Astrocyte of the spinal cord (primary cell): ENCODE data around the gene NAGK.
"Not testable (repeated sequence)": the region's sequence is repeated elsewhere in the genome, so short reads cannot be mapped to it uniquely, and the experiment has no call there.

ENCODE experiments used
- DNase-seq: peaks from one replicate; pipeline ENCODE4 v3.0.0; 2011; ENCODE audit warnings: low read depth, low spot score
- H3K4me3 ChIP-seq: 2 replicates; pipeline ENCODE4 v1.5.1; 2011; ENCODE audit warnings: low read depth, mild to moderate bottlenecking, low read length, moderate library complexity
- in situ Hi-C: cut with HindIII; loops from 2 replicates; pipeline ENCODE4 v1.10.0; 2017; ENCODE audit warnings: low sequenced_read_pairs
- TF ChIP-seq, protein P1 (sequence below): IDR thresholded peaks from 2 replicates; pipeline ENCODE4 v1.5.1; 2012; ENCODE audit warnings: low read depth, mild to moderate bottlenecking, low read length, inconsistent platforms

Gene NAGK

DNA sequence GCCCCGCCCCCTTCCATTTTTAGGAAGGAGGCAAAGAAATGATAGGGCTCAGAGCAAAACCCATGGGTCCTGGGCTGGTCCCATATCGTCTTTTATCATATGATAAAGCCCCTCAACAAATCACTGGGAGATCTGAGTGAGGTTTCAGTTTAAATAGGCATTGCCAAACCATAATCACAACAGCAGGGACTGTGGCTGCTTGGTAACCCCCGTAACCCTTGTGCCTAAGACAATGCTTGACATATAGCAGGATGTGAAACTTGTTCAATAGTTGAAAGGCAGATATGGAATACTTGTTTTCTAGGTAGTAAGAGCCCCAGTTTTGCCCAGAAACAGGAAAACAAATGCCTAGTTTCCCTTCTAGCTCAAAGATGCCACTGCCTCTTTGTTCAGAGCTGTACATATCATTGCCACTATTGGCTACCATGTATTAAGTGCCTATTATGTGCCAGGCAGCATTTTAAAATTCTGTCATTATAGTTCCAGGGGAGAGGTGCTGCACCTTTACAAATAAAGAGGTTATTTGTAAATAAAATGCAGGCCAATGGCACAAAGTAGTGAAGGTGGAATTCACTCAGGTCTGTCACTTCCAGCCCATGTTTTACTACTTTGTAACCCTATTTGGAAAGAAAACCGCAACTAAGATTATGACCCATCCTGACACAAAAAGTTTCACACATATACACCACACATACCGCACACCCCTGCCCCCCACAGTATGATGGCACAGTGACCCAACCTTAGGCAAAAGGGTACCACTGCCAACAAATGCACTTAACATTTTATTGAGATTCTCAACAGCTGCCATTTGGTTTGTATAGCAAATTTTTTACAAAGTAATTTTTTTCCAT lies 14.2 kb downstream of the NAGK start:
- in situ Hi-C loops: no loop called here
- no peak for DNase-seq

DNA sequence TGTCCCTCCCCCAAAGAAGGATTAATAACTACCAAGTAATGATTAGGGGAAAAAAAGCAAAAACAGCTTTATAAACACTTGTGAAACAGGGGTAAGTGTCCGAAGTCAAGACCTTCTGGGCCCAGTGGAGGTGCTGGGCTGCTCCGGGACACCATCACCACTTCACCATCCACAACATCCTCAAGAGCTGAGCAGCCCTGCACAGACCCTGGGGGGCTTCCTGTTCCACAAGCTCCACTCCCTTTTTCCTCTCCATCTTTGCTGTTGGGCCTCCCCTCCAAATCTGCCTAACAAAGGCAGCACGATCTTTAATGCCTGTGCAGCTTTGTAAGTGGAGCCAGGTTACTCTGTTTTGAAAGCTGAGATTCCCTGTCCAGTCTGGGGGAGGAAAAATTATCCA lies 14.8 kb downstream of the NAGK start:
- H3K4me3 ChIP-seq, in situ Hi-C loops, DNase-seq: not testable (repeated sequence)

More for the DNA sequence above, 14.2 kb downstream of the NAGK start:
- TF ChIP-seq, protein P1, sequence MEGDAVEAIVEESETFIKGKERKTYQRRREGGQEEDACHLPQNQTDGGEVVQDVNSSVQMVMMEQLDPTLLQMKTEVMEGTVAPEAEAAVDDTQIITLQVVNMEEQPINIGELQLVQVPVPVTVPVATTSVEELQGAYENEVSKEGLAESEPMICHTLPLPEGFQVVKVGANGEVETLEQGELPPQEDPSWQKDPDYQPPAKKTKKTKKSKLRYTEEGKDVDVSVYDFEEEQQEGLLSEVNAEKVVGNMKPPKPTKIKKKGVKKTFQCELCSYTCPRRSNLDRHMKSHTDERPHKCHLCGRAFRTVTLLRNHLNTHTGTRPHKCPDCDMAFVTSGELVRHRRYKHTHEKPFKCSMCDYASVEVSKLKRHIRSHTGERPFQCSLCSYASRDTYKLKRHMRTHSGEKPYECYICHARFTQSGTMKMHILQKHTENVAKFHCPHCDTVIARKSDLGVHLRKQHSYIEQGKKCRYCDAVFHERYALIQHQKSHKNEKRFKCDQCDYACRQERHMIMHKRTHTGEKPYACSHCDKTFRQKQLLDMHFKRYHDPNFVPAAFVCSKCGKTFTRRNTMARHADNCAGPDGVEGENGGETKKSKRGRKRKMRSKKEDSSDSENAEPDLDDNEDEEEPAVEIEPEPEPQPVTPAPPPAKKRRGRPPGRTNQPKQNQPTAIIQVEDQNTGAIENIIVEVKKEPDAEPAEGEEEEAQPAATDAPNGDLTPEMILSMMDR: no peak
- H3K4me3 ChIP-seq: no peak overlapping the region

DNA sequence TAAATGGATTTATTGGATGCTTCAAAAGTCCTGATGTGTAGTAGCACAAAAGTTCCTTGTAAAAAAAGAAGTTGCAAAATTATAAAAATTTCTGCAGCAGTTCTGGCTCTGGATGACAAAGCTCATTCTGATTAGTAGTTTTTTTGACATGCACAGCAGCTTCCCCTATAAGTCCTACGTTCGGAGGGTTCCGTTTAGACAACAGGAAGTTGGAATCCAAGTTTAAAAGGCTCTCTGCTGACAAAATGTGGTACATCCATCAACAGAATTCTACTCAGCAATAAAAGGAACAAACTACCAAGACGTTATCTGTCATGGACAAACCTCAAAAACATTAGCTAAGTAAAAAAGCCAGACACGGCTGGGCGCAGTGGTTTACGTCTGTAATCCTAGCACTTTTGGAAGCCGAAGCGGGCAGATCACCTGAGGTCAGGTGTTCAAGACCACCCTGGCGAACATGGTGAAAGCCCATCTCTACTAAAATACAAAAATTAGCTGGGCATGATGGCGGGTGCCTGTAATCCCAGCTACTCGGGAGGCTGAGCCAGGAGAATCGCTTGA lies 15.4 kb downstream of the NAGK start:
- DNase-seq, H3K4me3 ChIP-seq, in situ Hi-C loops: not testable (repeated sequence)

DNA sequence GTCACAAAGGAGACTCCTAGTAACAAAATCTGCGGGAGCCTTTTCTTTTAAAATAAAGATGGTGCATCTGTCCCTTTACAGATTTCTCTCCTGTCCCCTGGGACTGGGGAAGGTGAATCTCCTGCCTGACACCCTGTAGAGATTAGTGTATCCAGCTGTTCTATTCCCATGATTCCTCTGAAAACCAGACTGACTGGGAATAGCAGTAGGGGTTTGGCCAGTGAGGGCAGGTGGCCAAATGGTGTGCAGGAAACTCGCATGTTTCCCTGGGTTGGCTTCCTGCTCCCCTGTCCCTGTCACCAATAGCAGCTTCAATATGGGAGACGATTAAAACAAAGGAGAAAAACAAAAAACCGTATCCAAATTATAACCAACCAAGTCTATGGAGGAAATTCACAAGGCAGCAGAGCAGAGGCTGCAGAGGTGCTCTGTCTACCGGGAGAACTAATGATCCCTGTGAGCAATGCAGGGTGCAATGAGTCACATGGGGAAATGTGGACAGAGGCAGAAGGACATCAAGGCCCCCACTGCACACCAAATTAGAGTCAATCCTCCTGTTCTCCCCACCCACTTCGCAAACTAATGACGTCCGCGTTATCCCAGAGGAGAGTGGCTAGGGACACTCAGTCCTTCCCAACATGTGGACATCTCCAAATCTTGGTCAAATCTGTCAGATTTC lies 17.0 kb downstream of the NAGK start:
- DNase-seq, in situ Hi-C loops, H3K4me3 ChIP-seq: not testable (repeated sequence)

DNA sequence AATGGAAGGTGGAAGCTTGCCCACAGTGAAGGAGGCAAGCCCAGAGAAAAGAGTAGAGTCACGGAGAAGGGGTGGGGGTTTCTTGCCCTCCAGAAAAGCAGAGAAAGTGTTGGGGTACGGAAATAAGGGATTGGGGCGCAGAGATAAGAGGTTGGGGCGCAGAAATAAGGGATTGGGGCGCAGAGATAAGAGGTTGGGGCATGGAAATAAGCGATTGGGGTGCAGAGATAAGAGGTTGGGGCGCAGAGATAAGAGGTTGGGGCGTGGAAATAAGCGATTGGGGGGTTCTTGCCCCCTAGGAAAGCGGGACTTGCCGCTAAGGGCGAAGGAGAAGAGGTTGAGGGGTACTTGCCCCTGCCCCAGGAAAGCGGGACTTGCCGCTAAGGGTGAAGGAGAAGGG lies 21.0 kb downstream of the NAGK start:
- H3K4me3 ChIP-seq, in situ Hi-C loops, DNase-seq: not testable (repeated sequence)

DNA sequence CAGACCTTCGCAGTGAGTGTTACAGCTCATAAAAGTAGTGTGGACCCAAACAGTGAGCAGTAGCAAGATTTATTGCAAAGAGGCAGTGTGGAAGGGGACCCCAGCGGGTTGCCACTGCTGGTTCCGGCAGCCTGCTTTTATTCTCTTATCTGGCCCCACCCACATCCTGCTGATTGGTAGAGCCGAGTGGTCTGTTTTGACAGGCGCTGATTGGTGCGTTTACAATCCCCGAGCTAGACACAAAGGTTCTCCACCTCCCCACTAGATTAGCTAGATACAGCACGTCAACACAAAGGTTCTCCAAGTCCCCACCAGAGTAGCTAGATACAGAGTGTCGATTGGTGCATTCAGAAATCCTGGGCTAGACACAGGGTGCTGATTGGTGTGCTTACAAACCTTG lies 23.4 kb downstream of the NAGK start:
- DNase-seq, in situ Hi-C loops, H3K4me3 ChIP-seq: not testable (repeated sequence)

DNA sequence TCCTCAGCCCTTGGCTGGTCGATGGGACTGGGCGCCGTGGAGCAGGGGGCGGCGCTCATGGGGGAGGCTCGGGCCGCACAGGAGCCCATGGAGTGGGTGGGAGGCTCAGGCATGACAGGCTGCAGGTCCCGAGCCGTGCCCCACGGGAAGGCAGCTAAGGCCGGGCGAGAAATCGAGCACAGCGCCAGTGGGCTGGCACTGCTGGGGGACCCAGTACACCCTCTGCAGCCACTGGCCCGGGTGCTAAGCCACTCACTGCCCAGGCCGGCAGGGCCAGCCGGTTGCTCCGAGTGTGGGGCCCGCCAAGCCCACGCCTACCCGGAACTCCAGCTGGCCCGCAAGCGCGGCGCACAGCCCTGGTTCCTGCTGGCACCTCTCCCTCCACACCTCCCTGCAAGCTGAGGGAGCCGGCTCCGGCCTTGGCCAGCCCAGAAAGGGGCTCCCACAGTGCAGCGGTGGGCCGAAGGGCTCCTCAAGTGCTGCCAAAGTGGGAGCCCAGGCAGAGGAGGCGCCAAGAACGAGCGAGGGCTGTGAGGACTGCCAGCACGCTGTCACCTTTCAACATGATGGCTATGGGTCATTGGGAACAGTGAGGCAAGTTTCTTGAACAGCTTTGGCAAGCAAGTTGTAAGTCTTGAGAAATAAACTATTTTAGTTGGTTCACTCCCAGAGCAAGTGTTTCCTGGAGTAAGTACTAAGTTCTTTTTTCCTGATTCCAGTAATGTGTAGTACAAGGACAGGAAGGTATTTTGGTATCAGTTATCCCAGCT lies 24.2 kb downstream of the NAGK start:
- H3K4me3 ChIP-seq, in situ Hi-C loops, DNase-seq: not testable (repeated sequence)

DNA sequence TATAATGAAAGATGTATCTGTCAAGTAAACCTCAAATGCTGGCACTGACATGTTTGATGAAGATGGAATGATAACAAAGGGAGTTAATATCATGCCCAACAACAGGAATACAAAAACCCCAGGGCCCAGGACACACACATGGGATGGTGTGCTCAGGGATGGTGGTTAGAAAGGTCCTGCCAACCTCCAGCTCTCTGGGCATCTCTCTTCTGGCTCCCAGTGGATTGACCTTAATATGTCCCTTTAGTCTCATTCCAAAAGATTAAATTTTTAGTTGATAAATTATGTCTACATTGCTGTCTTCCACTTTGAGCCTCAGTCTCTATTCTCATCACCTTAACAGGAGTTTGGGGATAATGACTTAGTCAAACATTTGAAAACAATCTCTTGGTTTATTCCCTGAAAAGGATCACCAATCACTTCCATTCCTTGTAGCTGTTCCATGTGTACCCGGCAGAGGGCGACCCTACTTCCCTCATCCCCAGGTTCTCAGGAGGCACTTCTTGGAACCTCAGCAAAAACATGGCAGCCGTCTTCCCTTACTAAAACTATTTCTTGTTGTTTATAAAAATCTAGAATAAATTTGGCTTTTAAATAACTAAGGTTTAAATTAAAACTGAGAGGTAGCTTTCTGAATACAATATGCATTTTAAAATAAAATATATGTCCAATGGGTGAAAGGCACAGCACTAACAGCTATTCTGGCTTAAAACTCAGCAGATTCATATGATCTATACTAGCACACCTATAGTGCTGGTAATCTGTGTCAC lies 31.9 kb downstream of the NAGK start:
- TF ChIP-seq, protein P1: peak; percentile 80
- peak; percentile 68 for DNase-seq
- in situ Hi-C loops: no loop called here
- H3K4me3 ChIP-seq: no peak overlapping the region

DNA sequence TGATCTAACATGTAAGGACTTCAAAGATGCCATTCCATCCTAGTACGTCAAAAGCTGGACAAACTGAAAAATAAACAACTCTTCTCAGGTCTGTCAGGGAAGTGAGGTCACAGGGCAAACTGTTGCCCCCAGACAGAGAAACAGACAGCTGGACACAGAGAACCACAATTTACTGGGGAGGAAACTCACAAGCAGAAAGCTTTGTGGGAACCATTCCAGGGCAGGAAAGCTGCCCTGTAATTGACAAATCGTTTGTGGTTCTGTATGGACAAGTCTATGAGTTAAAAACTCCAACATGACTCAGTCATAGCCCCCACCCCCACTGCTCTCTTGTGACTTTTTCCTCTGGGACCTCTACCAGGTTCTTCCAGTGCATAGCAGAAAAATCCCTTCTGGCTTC lies 33.2 kb downstream of the NAGK start:
- TF ChIP-seq, protein P1: no peak
- in situ Hi-C loops: no loop called here
- H3K4me3 ChIP-seq: no peak overlapping the region
- DNase-seq: peak; percentile 96
